Keratinocyte (primary cell): ENCODE measurements around the gene DNAJC17. TPM values are rescaled to one million over a fixed set of nuclear protein-coding genes. Genes with fewer than 3 reads are reported as not detected.

Experiments used
- DNase-seq: peaks from one replicate; pipeline ENCODE4 v3.0.0-alpha.2; 2011; ENCODE audit warnings: low read depth, missing footprints, low spot score
- FAIRE-seq: peaks from 2 replicates; lab custom pipeline; 2011; peaks lifted over from hg19 to GRCh38; lab: Jason Lieb, UNC
- H2AFZ ChIP-seq: 2 replicates; pipeline ENCODE4 v1.6.0; 2012; ENCODE audit warnings: low read length, control low read depth, inconsistent platforms; ENCODE audit not compliant: control insufficient read depth
- H3K27ac ChIP-seq: 2 replicates; pipeline ENCODE4 v1.5.1; 2011; ENCODE audit warnings: low read length; ENCODE audit not compliant: control insufficient read depth, insufficient read depth
- H3K27me3 ChIP-seq: 3 replicates; pipeline ENCODE4 v1.6.0; 2011; ENCODE audit warnings: low read length; ENCODE audit not compliant: control insufficient read depth, insufficient read depth; ENCODE audit errors: extremely low read depth
- H3K36me3 ChIP-seq, 2 experiments: 2 replicates in 1 of 2; 3 replicates in 1 of 2; pipeline ENCODE4 v1.5.1; 2011; ENCODE audit warnings: low read length in 2 of 2, mild to moderate bottlenecking in 1 of 2; ENCODE audit not compliant: control insufficient read depth in 2 of 2, insufficient read depth in 2 of 2; ENCODE audit errors: extremely low read depth in 1 of 2
- H3K4me1 ChIP-seq: 3 replicates; pipeline ENCODE4 v1.5.1; 2011; ENCODE audit warnings: low read length; ENCODE audit not compliant: control insufficient read depth, insufficient read depth; ENCODE audit errors: extremely low read depth
- H3K4me2 ChIP-seq: 3 replicates; pipeline ENCODE4 v1.6.0; 2011; ENCODE audit warnings: low read depth, low read length; ENCODE audit not compliant: control insufficient read depth, insufficient read depth; ENCODE audit errors: extremely low read depth
- H3K4me3 ChIP-seq, 3 experiments: fragments of 200-600 bp in 1 of 3; sonication (generic) in 1 of 3; 2 replicates in 2 of 3; 3 replicates in 1 of 3; pipeline ENCODE4 v1.5.1; 2011 to 2016; ENCODE audit warnings: low read length in 3 of 3, mild to moderate bottlenecking in 3 of 3, control low read depth in 2 of 3, inconsistent platforms in 1 of 3, low read depth in 1 of 3, mixed read lengths in 1 of 3, mixed run types in 1 of 3, moderate library complexity in 1 of 3; ENCODE audit not compliant: control insufficient read depth in 2 of 3, insufficient read depth in 2 of 3; ENCODE audit errors: extremely low read depth in 1 of 3
- H3K79me2 ChIP-seq: 2 replicates; pipeline ENCODE4 v1.6.0; 2012; ENCODE audit warnings: low read length; ENCODE audit not compliant: control insufficient read depth, insufficient read depth
- H3K9ac ChIP-seq: 3 replicates; pipeline ENCODE4 v1.6.0; 2011; ENCODE audit warnings: low read length; ENCODE audit not compliant: control insufficient read depth, insufficient read depth; ENCODE audit errors: extremely low read depth
- H3K9me1 ChIP-seq: 3 replicates; pipeline ENCODE4 v1.6.0; 2011; ENCODE audit warnings: low read length; ENCODE audit not compliant: control insufficient read depth, insufficient read depth; ENCODE audit errors: extremely low read depth
- H3K9me3 ChIP-seq: 2 replicates; pipeline ENCODE4 v1.5.1; 2012; ENCODE audit warnings: low read depth, low read length; ENCODE audit not compliant: control insufficient read depth
- H4K20me1 ChIP-seq: 3 replicates; pipeline ENCODE4 v1.6.0; 2011; ENCODE audit warnings: low read length; ENCODE audit not compliant: control insufficient read depth, insufficient read depth; ENCODE audit errors: extremely low read depth
- CTCF ChIP-seq, 3 experiments: IDR thresholded peaks in 1 of 3; conservative IDR thresholded peaks in 1 of 3; optimal IDR thresholded peaks in 1 of 3; 2 replicates in 2 of 3; 3 replicates in 1 of 3; pipeline versions ENCODE3 to v1.5.1; 2011; ENCODE audit warnings: low read length in 3 of 3, mild to moderate bottlenecking in 3 of 3, moderate library complexity in 2 of 3, control low read depth in 1 of 3, inconsistent platforms in 1 of 3; ENCODE audit not compliant: insufficient read depth in 2 of 3; ENCODE audit errors: extremely low read depth in 1 of 3
- EZH2 ChIP-seq: IDR thresholded peaks from one replicate; pipeline ENCODE4 v1.6.1; 2012; ENCODE audit warnings: inconsistent platforms, mild to moderate bottlenecking, low read length, moderate library complexity
- dilution Hi-C: fragments of 300-500 bp; cut with MboI; formaldehyde crosslinking; loops from one replicate; pipeline ENCODE4 v1.7.0; 2020; ENCODE audit warnings: low sequenced_read_pairs; ENCODE audit not compliant: extremely low pct_ligation_motif_present
- polyA minus RNA-seq, 3 experiments: library from RNA; depleted of rRNA, polyadenylated mRNA; stranded (reverse); fragments of >200 nt; gene quantifications; 1 replicate in 1 of 3; 2 replicates in 1 of 3; 3 replicates in 1 of 3; pipeline ENCODE4 v1.2.3, GENCODE V29; 2011
- polyA plus RNA-seq, 5 experiments: library from polyadenylated mRNA; depleted of rRNA in 3 of 5; stranded (reverse) in 3 of 5; stranded (forward) in 1 of 5; unstranded in 1 of 5; fragments of >200 nt; gene quantifications; 1 replicate in 1 of 5; 2 replicates in 3 of 5; 3 replicates in 1 of 5; pipeline versions ENCODE4 v1.2.1 to v1.2.3, GENCODE V29; 2011 to 2012; ENCODE audit warnings: missing spikeins in 2 of 5, low read depth in 1 of 5, low replicate concordance in 1 of 5

The DNAJC17 gene
- polyA plus RNA-seq (27.0 to 55.9 TPM (median 35.3 TPM) in 3 replicates), polyA minus RNA-seq (10.5 to 21.2 TPM (median 19.7 TPM) in 3 replicates)
- polyA plus RNA-seq (2011; ENCODE audit: low read depth) = 23.6 TPM
- 30.6 and 31.7 TPM in 2 replicates for polyA plus RNA-seq (2011; cell fraction: cytosol; rRNA removed)
- polyA plus RNA-seq (2011; cell fraction: nucleus; rRNA removed) = 65.7 and 71.0 TPM in 2 replicates
- 23.2 and 38.5 TPM in 2 replicates for polyA plus RNA-seq (2012; ENCODE audit: low replicate concordance)
- 13.8 TPM for polyA minus RNA-seq (2011; cell fraction: cytosol; rRNA and poly(A)+ RNA removed)
- 8.0 and 8.5 TPM in 2 replicates for polyA minus RNA-seq (2011; cell fraction: nucleus; rRNA and poly(A)+ RNA removed)

GRCh38 chr15:40807028-40807887, at the start of gene DNAJC17, which contains the start of gene ZFYVE19:
Gene DNAJC17, minus strand, starts transcription at chr15:40807473. Its CDS starts 27 bp downstream, at chr15:40807446.
Gene ZFYVE19, plus strand, starts transcription at chr15:40807089. Its CDS starts 501 bp downstream, at chr15:40807590.
- no peaks in the 10 kb centered on the region for H4K20me1 ChIP-seq
- peak within 1 kb of the TSS; percentile 58 to 100 (median 87) for H3K4me3 ChIP-seq
- H3K9me3 ChIP-seq = no peaks in the 10 kb centered on the region
- peak within 1 kb of the TSS; percentile 92 for H3K9ac ChIP-seq
- H3K36me3 ChIP-seq = peaks cover 4 to 19% of the 10 kb centered on the region in 2 experiments
- H3K27me3 ChIP-seq = no peaks in the 10 kb centered on the region
- peak within 1 kb of the TSS; percentile 100 for H2AFZ ChIP-seq
- FAIRE-seq = peak; percentile 71
- DNase-seq = peak; percentile 86
- no peak for TF ChIP-seq EZH2
- TF ChIP-seq CTCF (optimal IDR thresholded peaks at IDR 0.05 in 1 of 3, IDR thresholded peaks at IDR 0.05 in 1 of 3, conservative IDR thresholded peaks at IDR 0.05 in 1 of 3; ENCODE audit: extremely low read depth in 1 of 3, insufficient read depth in 2 of 3, low read length in 3 of 3) = peak in 2 of 3 experiments; percentile 8 to 14
- peak within 1 kb of the TSS; percentile 100 for H3K4me2 ChIP-seq
- peak within 1 kb of the TSS; percentile 76 for H3K27ac ChIP-seq
- H3K79me2 ChIP-seq = peaks cover 44% of the 10 kb centered on the region
- peaks cover 24% of the 10 kb centered on the region for H3K4me1 ChIP-seq
- peaks cover 3% of the 10 kb centered on the region for H3K9me1 ChIP-seq
- dilution Hi-C loops = no loop called here

- Histone ChIP-seq H3K27ac (no peak overlapping the region), H3K4me1 (peaks cover 8% of the 10 kb centered on the region), H3K4me3 (no peak overlapping the region), H2AFZ (no peak overlapping the region), H3K36me3 (peaks cover 45 to 55% of the 10 kb centered on the region in 2 experiments), H3K9me3 (no peaks in the 10 kb centered on the region), H4K20me1 (no peaks in the 10 kb centered on the region), H3K9ac (no peak overlapping the region), H3K9me1 (no peaks in the 10 kb centered on the region), H3K4me2 (no peak overlapping the region), H3K79me2 (peaks cover 9% of the 10 kb centered on the region), H3K27me3 (no peaks in the 10 kb centered on the region)
- TF ChIP-seq EZH2 = no peak
- no peak for TF ChIP-seq CTCF (optimal IDR thresholded peaks at IDR 0.05 in 1 of 3, IDR thresholded peaks at IDR 0.05 in 1 of 3, conservative IDR thresholded peaks at IDR 0.05 in 1 of 3; ENCODE audit: extremely low read depth in 1 of 3, insufficient read depth in 2 of 3, low read length in 3 of 3)
- dilution Hi-C loops = no loop called here
- DNase-seq = no peak
- FAIRE-seq = no peak
Measured at GRCh38 chr15:40856746-40857145, 49.5 kb upstream of the DNAJC17 start.
